Measurements from ENCODE around the gene KLHL14.
"Not testable (repeated sequence)": the region's sequence is repeated elsewhere in the genome, so short reads cannot be mapped to it uniquely, and the experiment has no call there.

Gene KLHL14

DNA sequence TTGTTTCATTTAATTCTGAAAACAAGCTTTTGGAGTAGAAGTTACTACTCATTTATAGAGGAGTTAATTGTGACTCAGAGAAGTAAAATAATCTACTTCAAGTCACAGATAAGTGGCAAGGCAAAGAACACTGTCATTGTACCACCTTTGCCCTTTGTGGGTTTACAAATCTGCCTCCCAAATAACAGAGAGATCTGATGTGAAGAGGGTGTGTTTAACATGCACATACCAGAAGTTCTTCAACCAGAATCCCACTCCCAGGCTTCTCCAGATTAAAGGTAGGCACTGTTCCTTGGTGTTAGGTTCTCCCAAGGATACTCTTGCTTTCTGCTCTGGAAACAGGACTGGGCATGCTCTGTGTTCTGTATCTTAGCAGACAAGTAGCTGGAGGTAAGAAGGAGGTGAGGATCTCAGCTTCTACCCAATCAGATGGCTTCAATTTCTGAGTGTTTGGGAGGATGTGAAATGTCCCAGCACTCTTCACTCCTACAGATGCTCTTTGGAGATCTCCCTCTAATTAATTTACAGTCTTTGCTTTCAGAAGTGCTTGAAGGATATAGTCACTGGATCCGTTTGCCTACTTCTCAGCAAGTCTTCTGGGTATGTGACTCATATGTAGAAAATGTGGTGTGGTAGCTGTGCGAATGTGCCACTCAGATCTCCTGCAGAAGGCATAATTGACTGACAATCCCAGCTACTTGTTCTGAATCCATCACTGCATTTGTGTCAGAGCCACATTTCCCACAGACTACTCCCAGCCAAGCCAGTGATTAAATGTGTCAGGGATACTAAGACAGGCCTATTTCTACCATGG lies 111.1 kb downstream of the KLHL14 start:
- Histone ChIP-seq H3K9ac (no peak overlapping the region), H3K4me3 (ENCODE audit: low read depth, low read length) (no peak overlapping the region), H3K36me3 (ENCODE audit: control insufficient read depth, insufficient read depth, low read length) (no peaks in the 10 kb centered on the region), H3K79me2 (no peaks in the 10 kb centered on the region), H2AFZ (no peak overlapping the region), H3K9me3 (ENCODE audit: control insufficient read depth, low read length) (no peaks in the 10 kb centered on the region), H3K27me3 (ENCODE audit: control insufficient read depth, insufficient read depth, low read length) (no peaks in the 10 kb centered on the region), H3K4me2 (ENCODE audit: low read length) (no peak overlapping the region), H3K27ac (no peak overlapping the region), H3K4me1 (no peaks in the 10 kb centered on the region)
- TF ChIP-seq, protein P1, sequence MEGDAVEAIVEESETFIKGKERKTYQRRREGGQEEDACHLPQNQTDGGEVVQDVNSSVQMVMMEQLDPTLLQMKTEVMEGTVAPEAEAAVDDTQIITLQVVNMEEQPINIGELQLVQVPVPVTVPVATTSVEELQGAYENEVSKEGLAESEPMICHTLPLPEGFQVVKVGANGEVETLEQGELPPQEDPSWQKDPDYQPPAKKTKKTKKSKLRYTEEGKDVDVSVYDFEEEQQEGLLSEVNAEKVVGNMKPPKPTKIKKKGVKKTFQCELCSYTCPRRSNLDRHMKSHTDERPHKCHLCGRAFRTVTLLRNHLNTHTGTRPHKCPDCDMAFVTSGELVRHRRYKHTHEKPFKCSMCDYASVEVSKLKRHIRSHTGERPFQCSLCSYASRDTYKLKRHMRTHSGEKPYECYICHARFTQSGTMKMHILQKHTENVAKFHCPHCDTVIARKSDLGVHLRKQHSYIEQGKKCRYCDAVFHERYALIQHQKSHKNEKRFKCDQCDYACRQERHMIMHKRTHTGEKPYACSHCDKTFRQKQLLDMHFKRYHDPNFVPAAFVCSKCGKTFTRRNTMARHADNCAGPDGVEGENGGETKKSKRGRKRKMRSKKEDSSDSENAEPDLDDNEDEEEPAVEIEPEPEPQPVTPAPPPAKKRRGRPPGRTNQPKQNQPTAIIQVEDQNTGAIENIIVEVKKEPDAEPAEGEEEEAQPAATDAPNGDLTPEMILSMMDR (IDR thresholded peaks at IDR 0.05) = no peak

DNA sequence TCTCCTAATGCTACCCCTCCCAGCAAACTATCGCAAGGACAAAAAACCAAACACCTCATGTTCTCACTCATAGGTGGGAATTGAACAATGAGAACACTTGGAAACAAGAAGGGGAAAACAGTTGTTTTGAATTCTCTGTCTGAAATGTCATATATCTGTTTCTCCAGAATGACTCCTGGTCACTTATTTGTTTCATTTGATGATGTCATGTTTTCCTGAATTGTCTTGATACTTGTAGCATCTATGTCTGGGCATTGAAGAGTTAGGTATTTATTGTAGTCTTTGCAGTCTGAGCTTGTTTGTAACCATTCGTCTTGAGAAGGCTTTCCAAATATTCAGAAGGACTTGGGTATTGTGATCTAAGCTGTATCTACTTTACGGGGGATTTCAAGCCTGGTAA lies 118.3 kb downstream of the KLHL14 start:
- not testable (repeated sequence) for H3K4me2 ChIP-seq (ENCODE audit: low read length); H3K79me2 ChIP-seq; H3K9ac ChIP-seq; H3K27me3 ChIP-seq (ENCODE audit: control insufficient read depth, insufficient read depth, low read length); H3K4me3 ChIP-seq (ENCODE audit: low read depth, low read length); H3K36me3 ChIP-seq (ENCODE audit: control insufficient read depth, insufficient read depth, low read length); H3K4me1 ChIP-seq; H3K9me3 ChIP-seq (ENCODE audit: control insufficient read depth, low read length); H2AFZ ChIP-seq; H3K27ac ChIP-seq

DNA sequence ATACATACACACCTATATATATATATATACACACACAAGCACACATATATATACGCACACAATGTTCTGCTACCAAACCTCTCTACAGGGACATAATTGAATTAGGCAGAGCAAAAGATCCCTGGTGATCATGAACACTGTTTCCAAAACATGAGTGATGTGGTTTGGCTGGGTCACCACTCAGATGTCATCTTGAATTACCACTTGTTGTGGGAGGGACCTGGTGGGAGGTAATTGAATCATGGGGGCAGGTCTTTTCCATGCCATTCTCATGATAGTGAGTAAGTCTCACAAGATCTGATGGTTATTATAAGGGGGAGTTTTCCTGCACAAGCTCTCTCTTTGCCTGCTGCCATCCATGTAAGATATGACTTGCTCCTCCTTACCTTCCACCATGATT lies 135.2 kb downstream of the KLHL14 start:
- not testable (repeated sequence) for H3K36me3 ChIP-seq (ENCODE audit: control insufficient read depth, insufficient read depth, low read length); H3K9ac ChIP-seq; H3K79me2 ChIP-seq

DNA sequence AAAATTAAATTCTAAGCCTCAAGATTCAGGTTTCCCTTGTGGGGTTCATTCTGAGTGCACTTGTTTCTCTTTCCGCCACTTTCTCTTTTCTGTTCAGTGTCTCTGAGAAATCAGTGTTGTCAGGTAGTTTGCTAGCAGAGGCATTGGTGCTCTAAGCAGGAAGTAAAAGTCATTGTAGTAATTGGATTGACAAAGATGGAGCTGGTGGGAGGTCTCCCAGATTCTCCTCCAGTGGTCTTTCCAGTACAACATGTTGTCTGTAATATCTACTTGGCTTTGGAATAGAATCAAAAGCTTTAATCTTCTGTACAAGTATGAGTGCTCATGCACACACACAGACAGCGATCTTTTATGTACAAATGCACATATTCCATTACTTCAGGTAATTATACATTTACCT lies 135.6 kb downstream of the KLHL14 start:
- Histone ChIP-seq H3K27me3 (ENCODE audit: control insufficient read depth, insufficient read depth, low read length) (no peaks in the 10 kb centered on the region), H3K79me2 (no peaks in the 10 kb centered on the region), H3K4me3 (ENCODE audit: low read depth, low read length) (no peak overlapping the region), H3K9me3 (ENCODE audit: control insufficient read depth, low read length) (no peaks in the 10 kb centered on the region), H3K4me2 (ENCODE audit: low read length) (no peak overlapping the region), H3K36me3 (ENCODE audit: control insufficient read depth, insufficient read depth, low read length) (no peaks in the 10 kb centered on the region), H2AFZ (no peak overlapping the region), H3K4me1 (no peaks in the 10 kb centered on the region), H3K9ac (no peak overlapping the region), H3K27ac (no peak overlapping the region)
- TF ChIP-seq, protein P1 (IDR thresholded peaks at IDR 0.05) = no peak

More for the DNA sequence above, 135.2 kb downstream of the KLHL14 start:
- not testable (repeated sequence) for H3K9me3 ChIP-seq (ENCODE audit: control insufficient read depth, low read length); H3K27me3 ChIP-seq (ENCODE audit: control insufficient read depth, insufficient read depth, low read length); H3K4me2 ChIP-seq (ENCODE audit: low read length); H3K4me3 ChIP-seq (ENCODE audit: low read depth, low read length); H3K4me1 ChIP-seq; H2AFZ ChIP-seq; H3K27ac ChIP-seq

DNA sequence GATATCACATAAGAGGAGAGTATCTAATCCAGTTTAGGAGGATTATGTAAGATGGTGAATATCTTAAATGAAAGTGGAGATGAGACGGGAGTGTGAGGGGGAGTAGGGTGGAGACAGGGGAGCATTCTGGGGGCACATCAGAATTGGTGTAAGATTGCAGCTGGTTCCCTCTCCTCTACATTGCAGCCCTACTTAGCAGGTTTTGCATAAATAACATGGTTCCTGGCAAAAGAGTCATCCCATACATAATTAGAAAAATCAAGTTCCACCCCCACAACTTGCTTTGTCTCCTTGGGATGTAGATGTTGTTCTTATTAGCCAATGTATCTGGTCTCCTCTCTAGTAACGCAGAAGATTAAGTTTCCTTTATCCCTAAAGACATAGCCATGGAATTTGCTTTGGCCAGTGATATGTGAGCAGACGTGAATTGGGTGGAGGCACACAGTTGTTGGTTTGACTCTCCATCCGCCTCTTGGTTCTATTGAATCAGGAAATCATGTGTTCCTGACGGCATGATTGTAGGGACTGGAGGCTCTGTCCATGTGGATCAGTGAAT lies 137.9 kb downstream of the KLHL14 start:
- no peak overlapping the region for H3K9ac ChIP-seq
- no peaks in the 10 kb centered on the region for H3K79me2 ChIP-seq
- H2AFZ ChIP-seq = no peak overlapping the region
- no peaks in the 10 kb centered on the region for H3K9me3 ChIP-seq (ENCODE audit: control insufficient read depth, low read length)
- H3K4me2 ChIP-seq (ENCODE audit: low read length) = no peak overlapping the region
- TF ChIP-seq, protein P1 (IDR thresholded peaks at IDR 0.05) = no peak
- no peak overlapping the region for H3K4me3 ChIP-seq (ENCODE audit: low read depth, low read length)
- no peak overlapping the region for H3K27ac ChIP-seq
- H3K36me3 ChIP-seq (ENCODE audit: control insufficient read depth, insufficient read depth, low read length) = no peaks in the 10 kb centered on the region
- H3K27me3 ChIP-seq (ENCODE audit: control insufficient read depth, insufficient read depth, low read length) = no peaks in the 10 kb centered on the region
- H3K4me1 ChIP-seq = peaks cover 4% of the 10 kb centered on the region

All from parathyroid adenoma (tissue), 2 donors.